SK-N-MC (cell line): Measurements from ENCODE around the gene DUSP10.

Experiments used
- DNase-seq: peaks from one replicate; pipeline ENCODE4 v3.0.0-alpha.2; 2011; ENCODE audit warnings: low read depth, low spot score
- H3K27ac ChIP-seq: fragments of 200-600 bp; sonication (generic); 2 replicates; pipeline ENCODE4 v1.5.1; 2016; ENCODE audit warnings: mixed run types
- H3K36me3 ChIP-seq: fragments of 200-600 bp; sonication (generic); 2 replicates; pipeline ENCODE4 v1.6.1; 2017; ENCODE audit warnings: antibody characterized with exemption, low read length, mixed read lengths; ENCODE audit not compliant: insufficient read depth
- H3K4me3 ChIP-seq: fragments of 200-600 bp; sonication (generic); 2 replicates; pipeline ENCODE4 v1.5.1; 2016
- H3K9ac ChIP-seq: fragments of 200-600 bp; sonication (generic); 2 replicates; pipeline ENCODE4 v1.8.0; 2017; ENCODE audit warnings: mixed run types, mixed read lengths; ENCODE audit not compliant: insufficient read length
- H3K9me3 ChIP-seq: fragments of 200-600 bp; sonication (generic); 2 replicates; pipeline ENCODE4 v1.6.1; 2017; ENCODE audit warnings: low read depth, mild to moderate bottlenecking, antibody characterized with exemption, low read length, moderate library complexity, mixed read lengths
- EZH2 ChIP-seq: fragments of 200-600 bp; sonication (generic); IDR thresholded peaks from one replicate; pipeline ENCODE4 v1.6.1; 2017; ENCODE audit warnings: antibody characterized with exemption
- FOXP2 ChIP-seq: optimal IDR thresholded peaks from 2 replicates; pipeline ENCODE3; 2011; ENCODE audit warnings: mild to moderate bottlenecking, moderate library complexity; ENCODE audit not compliant: insufficient read depth; ENCODE audit errors: extremely low read length, control extremely low read depth
- POLR2AphosphoS5 ChIP-seq: IDR thresholded peaks from 2 replicates; pipeline ENCODE4 v1.6.1; 2012; ENCODE audit warnings: mild to moderate bottlenecking, low read depth, low read length, borderline replicate concordance

The DUSP10 gene

GRCh38 chr1:221772117-221772516 lies 30.2 kb upstream of the DUSP10 start:
- H3K9me3 ChIP-seq = no peaks in the 10 kb centered on the region
- no peak for TF ChIP-seq EZH2
- no peak for TF ChIP-seq FOXP2
- TF ChIP-seq POLR2AphosphoS5 = no peak
- H3K36me3 ChIP-seq = no peaks in the 10 kb centered on the region
- no peak for DNase-seq
- no peak overlapping the region for H3K27ac ChIP-seq
- no peak overlapping the region for H3K4me3 ChIP-seq
- no peak overlapping the region for H3K9ac ChIP-seq

- Histone ChIP-seq H3K9me3 (no peaks in the 10 kb centered on the region), H3K4me3 (no peak overlapping the region), H3K36me3 (no peaks in the 10 kb centered on the region), H3K27ac (no peak overlapping the region), H3K9ac (no peak overlapping the region)
- no peak for TF ChIP-seq FOXP2
- TF ChIP-seq POLR2AphosphoS5 = no peak
- no peak for TF ChIP-seq EZH2
- DNase-seq = no peak
Observed at GRCh38 chr1:221768444-221769066, 26.7 kb upstream of the DUSP10 start.

- Histone ChIP-seq H3K36me3 (no peaks in the 10 kb centered on the region), H3K4me3 (no peak overlapping the region), H3K27ac (no peak overlapping the region), H3K9me3 (no peaks in the 10 kb centered on the region), H3K9ac (no peak overlapping the region)
- no peak for TF ChIP-seq EZH2
- no peak for TF ChIP-seq FOXP2
- no peak for DNase-seq
Observed at GRCh38 chr1:221766210-221766609, 24.3 kb upstream of the DUSP10 start.

GRCh38 chr1:221765527-221765926 lies 23.6 kb upstream of the DUSP10 start:
- Histone ChIP-seq H3K9me3 (no peaks in the 10 kb centered on the region), H3K4me3 (no peak overlapping the region), H3K9ac (no peak overlapping the region), H3K36me3 (no peaks in the 10 kb centered on the region), H3K27ac (no peak overlapping the region)
- TF ChIP-seq EZH2 = no peak
- TF ChIP-seq FOXP2 = no peak
- TF ChIP-seq POLR2AphosphoS5 = no peak
- no peak for DNase-seq

- no peaks in the 10 kb centered on the region for H3K9me3 ChIP-seq
- no peak for DNase-seq
- no peak overlapping the region for H3K9ac ChIP-seq
- H3K4me3 ChIP-seq = no peak overlapping the region
- no peaks in the 10 kb centered on the region for H3K36me3 ChIP-seq
- H3K27ac ChIP-seq = no peak overlapping the region
- TF ChIP-seq FOXP2 (no peak), EZH2 (no peak), POLR2AphosphoS5 (no peak)
Observed at GRCh38 chr1:221762121-221762520, 20.2 kb upstream of the DUSP10 start.

- no peak overlapping the region for H3K9ac ChIP-seq
- TF ChIP-seq EZH2 = no peak
- no peak for TF ChIP-seq FOXP2
- TF ChIP-seq POLR2AphosphoS5 = no peak
- no peaks in the 10 kb centered on the region for H3K36me3 ChIP-seq
- no peaks in the 10 kb centered on the region for H3K9me3 ChIP-seq
- no peak overlapping the region for H3K27ac ChIP-seq
- DNase-seq = no peak
- H3K4me3 ChIP-seq = no peak overlapping the region
Observed at GRCh38 chr1:221761354-221762002, 19.6 kb upstream of the DUSP10 start.

- no peak for TF ChIP-seq POLR2AphosphoS5
- no peak for TF ChIP-seq FOXP2
- no peak for TF ChIP-seq EZH2
- Histone ChIP-seq H3K9ac (no peak overlapping the region), H3K4me3 (no peak overlapping the region), H3K36me3 (no peaks in the 10 kb centered on the region), H3K27ac (no peak overlapping the region), H3K9me3 (no peaks in the 10 kb centered on the region)
- DNase-seq = no peak
Observed at GRCh38 chr1:221760911-221761310, 19.0 kb upstream of the DUSP10 start.

- no peaks in the 10 kb centered on the region for H3K36me3 ChIP-seq
- no peak for DNase-seq
- H3K9me3 ChIP-seq = no peaks in the 10 kb centered on the region
- no peak overlapping the region for H3K4me3 ChIP-seq
- H3K9ac ChIP-seq = no peak overlapping the region
- no peak overlapping the region for H3K27ac ChIP-seq
- TF ChIP-seq POLR2AphosphoS5 (no peak), FOXP2 (no peak), EZH2 (no peak)
Observed at GRCh38 chr1:221759436-221759835, 17.5 kb upstream of the DUSP10 start.

- no peak overlapping the region for H3K9ac ChIP-seq
- H3K27ac ChIP-seq = no peak overlapping the region
- H3K4me3 ChIP-seq = no peak overlapping the region
- H3K36me3 ChIP-seq = no peaks in the 10 kb centered on the region
- no peaks in the 10 kb centered on the region for H3K9me3 ChIP-seq
- no peak for DNase-seq
- TF ChIP-seq EZH2 = no peak
- no peak for TF ChIP-seq FOXP2
- TF ChIP-seq POLR2AphosphoS5 = no peak
Observed at GRCh38 chr1:221758455-221758854, 16.6 kb upstream of the DUSP10 start.
